EH (cell line): ENCODE measurements around the gene LDHD.
"Not testable (repeated sequence)": the region's sequence is repeated elsewhere in the genome, so short reads cannot be mapped to it uniquely, and the experiment has no call there.

ENCODE experiments used
- DNase-seq: peaks from one replicate; pipeline ENCODE4 v3.0.0-alpha.2; 2015; ENCODE audit warnings: low read depth

LDHD gene

GRCh38 chr16:75116081-75116910 is at the start of gene LDHD:
Gene LDHD, minus strand, starts transcription at chr16:75116780. Its CDS starts 60 bp downstream, at chr16:75116720.
- peak; percentile 75 for DNase-seq

DNA sequence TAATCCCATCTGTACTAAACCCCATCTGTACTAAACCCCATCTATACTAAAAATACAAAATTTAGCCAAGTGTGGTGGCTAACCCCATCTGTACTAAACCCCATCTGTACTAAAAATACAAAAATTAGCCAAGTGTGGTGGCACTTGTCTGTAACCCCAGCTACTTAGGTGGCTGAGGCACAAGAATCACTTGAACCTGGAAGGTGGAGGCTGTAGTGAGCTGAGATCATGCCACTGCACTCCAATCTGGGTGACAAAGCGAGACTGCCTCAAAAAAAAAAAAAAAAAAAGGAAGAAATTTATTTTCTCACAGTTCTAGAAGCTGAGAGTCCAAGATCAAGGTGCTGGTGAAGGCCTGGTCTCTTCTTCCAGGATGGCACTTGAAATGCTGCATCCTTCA is 43.8 kb upstream of the LDHD start:
- no peak for DNase-seq

- no peak for DNase-seq
Measured at GRCh38 chr16:75152635-75153034, 36.1 kb upstream of the LDHD start.

DNA sequence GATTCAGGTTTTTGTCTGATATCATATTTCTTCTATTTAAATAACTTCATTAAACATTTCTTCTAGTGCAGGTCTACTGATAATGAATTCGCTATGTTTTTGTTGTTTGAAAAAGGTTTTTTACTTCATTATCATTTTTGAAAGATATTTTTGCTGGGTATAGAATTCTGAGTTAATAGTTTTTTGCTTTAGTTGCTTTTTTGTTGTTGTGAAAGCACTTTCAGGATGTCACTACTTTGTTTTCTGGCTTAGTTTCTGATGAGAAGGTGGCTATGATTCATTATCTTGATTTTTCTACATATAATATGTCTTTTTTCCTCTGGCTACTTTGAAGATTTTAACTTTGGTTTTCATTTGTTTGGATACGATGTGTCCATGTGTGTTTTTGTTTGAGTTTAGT is 35.2 kb upstream of the LDHD start:
- no peak for DNase-seq

- peak; percentile 93 for DNase-seq
Measured at GRCh38 chr16:75148311-75149195, 32.0 kb upstream of the LDHD start, which contains the start of gene ZFP1. Gene ZFP1, plus strand, starts transcription at chr16:75148524. Its CDS starts 4,428 bp downstream, at chr16:75152952.

DNA sequence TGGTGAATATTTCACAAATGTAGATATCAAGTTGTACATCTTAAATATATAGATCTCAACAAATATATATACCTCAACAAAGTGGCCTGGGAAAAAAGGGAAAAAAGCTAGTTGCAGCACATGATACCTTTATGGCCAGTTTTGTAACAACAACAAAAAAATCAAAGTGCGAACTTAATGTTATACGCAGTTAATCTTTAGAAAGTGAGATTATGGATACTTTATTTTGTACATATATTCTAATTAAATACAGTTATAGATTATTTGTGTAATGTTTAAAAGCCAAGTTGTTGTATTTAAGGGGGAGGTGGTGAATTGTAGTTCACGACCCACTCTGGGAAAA is 31.4 kb upstream of the LDHD start:
- no peak for DNase-seq

- no peak for DNase-seq
Measured at GRCh38 chr16:75143941-75144340, 27.4 kb upstream of the LDHD start.

DNA sequence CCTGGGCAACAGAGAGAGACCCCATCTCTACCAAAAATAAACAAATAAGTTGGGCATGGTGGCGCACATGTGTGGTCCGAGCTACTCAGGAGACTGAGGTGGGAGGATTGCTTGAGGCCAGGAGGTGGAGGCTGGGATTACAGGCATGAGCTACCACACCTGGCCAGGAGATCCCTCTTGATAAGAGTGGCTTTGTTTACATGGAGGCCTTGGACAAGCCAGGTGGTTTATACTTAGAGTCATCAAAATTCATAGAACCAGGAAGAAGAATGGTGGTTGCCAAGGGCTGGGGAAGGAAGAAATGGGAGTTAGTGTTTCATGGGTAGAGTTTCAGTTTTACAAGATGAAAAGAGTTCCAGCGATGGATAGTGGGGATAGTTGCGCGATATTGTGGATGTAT is 22.9 kb upstream of the LDHD start:
- DNase-seq: no peak

GRCh38 chr16:75138636-75139035 is 22.1 kb upstream of the LDHD start:
- peak; percentile 35 for DNase-seq

DNA sequence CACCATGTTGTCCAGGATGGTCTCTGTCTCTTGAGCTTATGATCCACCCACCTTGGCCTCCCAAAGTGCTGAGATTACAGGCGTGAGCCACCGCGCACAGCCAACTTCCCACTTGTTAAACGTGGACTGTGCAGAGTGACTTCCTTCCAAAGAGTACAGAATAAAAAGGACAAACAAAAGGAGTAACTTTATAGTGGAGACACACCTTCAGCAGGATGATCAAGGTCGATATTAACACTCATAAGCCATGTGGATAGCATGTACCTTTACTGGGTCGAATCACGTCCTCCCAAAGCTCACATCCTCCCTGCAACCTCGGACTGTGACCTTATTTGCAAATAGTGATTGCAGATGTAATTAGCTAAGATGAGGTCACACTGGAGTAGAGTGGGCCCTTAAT is 21.7 kb upstream of the LDHD start:
- no peak for DNase-seq

GRCh38 chr16:75131081-75131480 is 14.5 kb upstream of the LDHD start:
- no peak for DNase-seq

GRCh38 chr16:75130150-75130771 is 13.7 kb upstream of the LDHD start:
- peak; percentile 27 for DNase-seq

DNA sequence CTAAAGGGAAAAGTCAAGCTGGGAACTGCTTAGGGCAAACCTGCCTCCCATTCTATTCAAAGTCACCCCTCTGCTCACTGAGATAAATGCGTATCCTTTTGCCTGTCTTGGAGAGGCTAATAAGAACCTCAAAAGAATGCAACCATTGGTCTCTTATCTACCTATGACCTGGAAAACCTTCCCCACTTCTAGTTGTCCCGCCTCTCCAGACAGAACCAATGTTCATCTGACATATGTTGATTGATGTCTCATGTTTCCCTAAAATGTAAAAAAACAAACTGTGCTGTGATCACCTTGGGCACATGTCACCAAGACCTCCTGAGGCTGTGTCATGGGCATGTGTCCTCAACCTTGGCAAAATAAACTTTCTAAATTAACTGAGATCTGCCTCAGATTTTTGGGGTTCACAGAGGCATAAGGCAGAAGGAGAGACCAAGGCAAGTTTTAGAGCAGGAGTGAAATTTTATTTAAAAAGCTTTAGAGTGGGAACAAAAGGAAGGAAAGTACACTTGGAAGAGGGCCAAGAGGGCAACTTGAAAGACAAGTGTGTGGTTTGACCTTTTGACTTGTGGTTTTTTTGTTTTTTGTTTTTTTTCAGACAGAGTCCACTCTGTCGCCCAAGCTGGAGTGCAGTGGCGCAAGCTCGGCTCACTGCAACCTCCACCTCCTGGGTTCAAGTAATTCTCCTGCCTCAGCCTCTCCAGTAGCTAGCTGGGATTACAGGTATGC is 13.0 kb upstream of the LDHD start:
- DNase-seq: not testable (repeated sequence)

DNA sequence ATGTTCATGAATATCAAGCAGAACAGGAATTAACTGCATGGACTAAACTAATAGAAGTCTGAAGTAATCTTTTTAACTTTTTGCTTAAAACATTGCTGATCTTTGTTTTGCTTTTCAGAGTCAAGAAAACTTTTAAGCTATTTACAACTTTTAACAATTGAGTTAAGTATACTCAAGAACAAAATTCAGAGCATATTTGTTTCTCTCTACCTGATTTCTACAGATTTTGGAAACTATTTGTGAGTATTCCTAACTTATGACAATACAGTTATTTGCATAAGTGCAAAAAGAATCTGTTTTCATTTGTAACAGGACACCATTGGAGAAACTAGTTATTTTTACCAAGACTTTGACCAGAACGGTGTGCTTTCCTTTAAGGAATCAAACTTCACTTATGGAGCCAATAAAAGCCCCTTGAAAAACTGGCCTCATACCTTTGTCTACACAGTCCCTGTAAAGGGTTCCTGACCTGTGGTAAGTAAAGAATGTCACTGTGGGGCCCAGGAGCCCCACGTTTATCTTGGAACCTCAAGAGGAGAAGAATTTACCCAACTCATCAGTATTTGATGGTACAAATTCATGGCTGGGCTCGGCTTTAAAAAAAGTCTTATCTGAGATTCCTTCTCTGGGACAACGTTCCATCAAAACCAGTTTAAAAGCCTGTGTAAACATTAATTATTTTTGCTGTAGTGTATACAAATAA is 11.3 kb upstream of the LDHD start:
- no peak for DNase-seq

GRCh38 chr16:75122609-75123008 is 6.0 kb upstream of the LDHD start:
- DNase-seq: no peak

DNA sequence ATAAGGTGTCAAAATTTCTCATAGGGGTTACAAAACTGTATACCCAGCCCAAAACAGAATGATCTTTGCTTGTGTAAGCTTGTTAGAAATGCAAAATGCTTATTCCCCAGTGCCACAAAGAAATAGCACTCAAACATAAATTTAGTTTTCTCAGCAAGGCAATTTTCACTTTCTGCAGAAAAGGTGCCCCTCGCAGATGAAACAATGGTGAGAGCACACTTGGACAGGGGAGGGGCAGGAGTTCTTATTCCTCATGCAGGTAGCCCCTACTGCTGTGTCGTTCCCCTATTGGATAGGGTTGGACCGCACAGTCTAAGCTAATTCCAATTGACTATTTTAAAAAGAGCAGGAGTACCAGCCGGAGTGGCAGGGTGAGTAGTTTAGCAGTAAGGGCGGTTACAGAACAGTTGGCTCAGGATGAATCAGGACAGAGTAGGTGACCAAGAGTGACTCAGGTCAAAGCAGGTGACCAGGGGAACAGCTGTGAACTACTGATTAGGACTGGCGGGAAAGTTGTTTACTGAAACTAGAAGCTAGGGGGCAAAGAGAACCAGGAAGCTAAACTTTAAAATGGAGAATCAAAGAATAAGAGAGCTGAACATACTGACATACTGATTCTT is 5.5 kb upstream of the LDHD start:
- no peak for DNase-seq

DNA sequence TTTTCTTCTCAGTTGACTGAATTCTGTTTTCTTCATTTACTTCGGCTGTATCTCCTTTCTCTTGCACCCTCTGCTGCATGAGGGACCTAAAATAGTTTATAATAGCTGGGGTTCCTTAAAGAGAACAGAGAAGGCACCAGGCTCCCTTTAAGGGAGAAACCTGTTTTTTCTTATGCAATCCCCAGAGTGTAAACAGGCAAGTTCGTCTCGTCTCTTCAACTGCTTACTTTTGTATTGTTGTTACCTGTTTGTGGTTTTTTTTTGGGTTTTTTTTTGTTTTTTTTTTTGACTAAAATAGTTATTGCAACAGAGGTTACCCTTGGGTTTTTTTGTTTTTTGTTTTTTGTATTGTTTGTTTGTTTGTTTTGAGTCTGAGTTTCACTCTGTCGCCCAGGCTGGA is 3.7 kb upstream of the LDHD start:
- DNase-seq: no peak

DNA sequence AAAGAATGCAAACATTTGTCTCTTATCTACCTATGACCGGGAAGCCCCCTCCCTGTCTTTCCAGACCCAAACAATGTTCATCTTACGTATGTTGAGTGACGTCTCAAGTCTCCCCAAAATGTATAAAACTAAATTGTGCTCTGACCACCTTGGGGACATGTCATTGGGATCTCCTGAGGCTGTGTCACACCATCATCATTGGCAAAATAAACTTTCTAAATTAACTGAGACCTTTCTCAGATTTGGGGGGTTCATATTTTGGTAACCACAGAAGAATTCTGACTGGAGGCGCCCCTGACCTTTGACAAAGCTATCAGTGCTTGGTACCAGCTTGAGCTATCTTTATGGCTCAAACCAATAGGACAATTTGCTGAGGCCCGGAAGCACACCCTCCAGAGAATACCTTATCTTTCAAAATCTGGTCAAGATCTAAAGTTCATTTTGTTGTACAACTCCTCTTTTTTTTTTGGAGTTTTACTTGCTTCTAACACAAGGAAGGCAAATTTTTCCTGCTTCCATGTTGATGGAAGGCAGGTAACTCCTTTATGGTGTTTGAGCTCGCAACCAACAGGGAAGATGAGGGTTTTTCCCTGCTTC is 2.5 kb upstream of the LDHD start:
- no peak for DNase-seq

- no peak for DNase-seq
Measured at GRCh38 chr16:75116911-75117245, 298 bp upstream of the LDHD start.

- no peak for DNase-seq
Measured at GRCh38 chr16:75114946-75115825, 1.4 kb downstream of the LDHD start.
